MCF 10A (cell line): ENCODE measurements around the gene SRGN. TPM values are rescaled to one million over a fixed set of nuclear protein-coding genes. Genes with fewer than 3 reads are reported as not detected.
A peak's percentile ranks its signal among the peaks of the same experiment; 100 is the strongest.
"Not testable (repeated sequence)": the region's sequence is repeated elsewhere in the genome, so short reads cannot be mapped to it uniquely, and the experiment has no call there.

Experiments
- Bru-seq: library from RNA; stranded (reverse); fragments of 400-500 nt; gene quantifications from one replicate; lab custom pipeline; 2021; lab: Mats Ljungman, UMichigan
- BruChase-seq, 2 experiments: library from RNA; stranded (reverse); fragments of 400-500 nt; gene quantifications; one replicate each; lab custom pipeline; 2021; lab: Mats Ljungman, UMichigan
- BruUV-seq: library from RNA; stranded (reverse); fragments of 400-500 nt; replicated peaks from 2 replicates; lab custom pipeline; 2021; lab: Mats Ljungman, UMichigan
- CTCF ChIA-PET: fragments of 300-600 bp; sonication (Branson Sonifier 250); formaldehyde crosslinking; extraction: SDS; loops from one replicate; lab custom pipeline; 2021; ENCODE audit warnings: antibody characterized with exemption, inconsistent platforms; lab: Yijun Ruan, JAX
- POLR2A ChIA-PET: fragments of 300-600, 350-650 bp; sonication (Branson Sonifier 250); formaldehyde crosslinking; extraction: SDS; loops from one replicate; lab custom pipeline; 2020; ENCODE audit warnings: antibody characterized with exemption, inconsistent platforms; lab: Yijun Ruan, JAX
- DNase-seq: peaks from one replicate; pipeline ENCODE4 v3.0.0-alpha.2; 2018; ENCODE audit not compliant: unreplicated experiment
- H3K27ac Mint-ChIP-seq: one replicate; pipeline ENCODE4 v1.8.0; 2022; ENCODE audit warnings: mild to moderate bottlenecking, low read depth, mixed read lengths; ENCODE audit not compliant: unreplicated experiment
- H3K27me3 Mint-ChIP-seq: one replicate; pipeline ENCODE4 v1.8.0; 2022; ENCODE audit warnings: mixed read lengths; ENCODE audit not compliant: insufficient read depth, unreplicated experiment
- H3K36me3 Mint-ChIP-seq: one replicate; pipeline ENCODE4 v1.8.0; 2022; ENCODE audit warnings: mild to moderate bottlenecking, moderate library complexity, mixed read lengths; ENCODE audit not compliant: insufficient read depth, unreplicated experiment
- H3K4me1 Mint-ChIP-seq: one replicate; pipeline ENCODE4 v1.8.0; 2022; ENCODE audit warnings: mixed read lengths; ENCODE audit not compliant: insufficient read depth, unreplicated experiment
- H3K4me3 Mint-ChIP-seq: one replicate; pipeline ENCODE4 v1.8.0; 2022; ENCODE audit warnings: mild to moderate bottlenecking, moderate library complexity, mixed read lengths; ENCODE audit not compliant: unreplicated experiment
- H3K9me3 Mint-ChIP-seq: one replicate; pipeline ENCODE4 v1.8.0; 2022; ENCODE audit warnings: mixed read lengths; ENCODE audit not compliant: unreplicated experiment
- CTCF ChIP-seq: fragments of 200-600 bp; IDR thresholded peaks from one replicate; pipeline ENCODE4 v1.8.0; 2022; ENCODE audit warnings: antibody characterized with exemption, mild to moderate bottlenecking; ENCODE audit not compliant: unreplicated experiment
- intact Hi-C: fragments of 100-400 bp; cut with micrococcal nuclease; formaldehyde crosslinking; loops from 2 replicates; pipeline ENCODE4 v1.14.1; 2022
- long read RNA-seq: library from polyadenylated mRNA; stranded (forward); transcript quantifications from one replicate; pipeline ENCODE4 v2.0.0, GENCODE V29; 2022
- total RNA-seq: library from RNA; stranded (reverse); gene quantifications from 2 replicates; pipeline ENCODE4 v1.2.3, GENCODE V29; 2022

SRGN gene, protein sequence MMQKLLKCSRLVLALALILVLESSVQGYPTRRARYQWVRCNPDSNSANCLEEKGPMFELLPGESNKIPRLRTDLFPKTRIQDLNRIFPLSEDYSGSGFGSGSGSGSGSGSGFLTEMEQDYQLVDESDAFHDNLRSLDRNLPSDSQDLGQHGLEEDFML
- total RNA-seq (2.3 and 2.7 TPM in 2 replicates), Bru-seq, nascent RNA (percentile 22 among the genes with signal in this experiment), BruChase-seq, experiment 1, labeled RNA remaining after a 6-hour chase (percentile 33 among the genes with signal in this experiment), BruChase-seq, experiment 2, labeled RNA remaining after a 2-hour chase (percentile 24 among the genes with signal in this experiment)
- long read RNA-seq, transcript SRGN-201 (3 exons, 1,208 nt) = major isoform, 8 of 8 reads
- long read RNA-seq, partial matches to known transcripts = 0 of 8 reads
- long read RNA-seq, other reads (novel, unspliced or antisense) = 0 of 8 reads

DNA sequence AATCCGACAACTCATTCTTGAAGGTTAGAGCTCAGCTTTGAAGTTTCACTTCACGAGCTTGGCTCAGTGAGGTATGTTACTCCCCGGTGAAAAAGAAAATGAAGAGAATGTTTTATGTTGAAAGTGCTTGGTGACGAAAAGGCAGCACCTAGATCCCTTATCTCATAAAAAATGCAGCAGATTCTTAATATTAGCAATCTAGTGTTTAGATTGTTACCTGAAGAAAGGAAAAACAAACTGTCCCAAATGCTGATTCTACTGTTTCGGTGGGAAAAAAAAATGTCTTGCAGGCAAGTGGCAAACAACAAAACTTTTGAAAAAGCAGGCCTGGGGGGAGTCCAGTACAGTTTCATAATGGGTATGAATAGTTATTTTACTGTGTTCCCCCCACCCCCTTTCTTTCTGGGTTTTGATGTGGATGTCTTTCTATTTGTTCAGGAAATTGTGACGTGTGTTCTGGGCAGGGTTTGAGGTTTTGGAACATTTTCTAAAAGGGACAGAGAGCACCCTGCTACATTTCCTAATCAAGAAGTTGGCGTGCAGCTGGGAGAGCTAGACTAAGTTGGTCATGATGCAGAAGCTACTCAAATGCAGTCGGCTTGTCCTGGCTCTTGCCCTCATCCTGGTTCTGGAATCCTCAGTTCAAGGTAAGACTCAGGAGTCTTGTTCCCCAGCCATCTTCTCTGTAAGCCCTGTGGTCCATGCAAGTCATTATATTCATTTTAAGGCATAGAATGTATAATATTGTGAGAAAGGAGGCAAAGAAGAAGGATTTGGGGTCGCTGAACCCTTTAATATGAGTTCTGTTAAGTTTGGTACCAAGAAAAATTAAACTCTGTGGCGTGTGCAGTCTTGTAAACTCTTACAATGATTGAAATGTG lies at the start of gene SRGN:
SRGN (plus strand) TSS at position 514 of the 881 bp plus-strand sequence; CDS start at position 569, 55 bp downstream.
- ChIA-PET CTCF (no interaction called here), POLR2A (interaction anchor here (0.6 kb wide), 1 partner anchor 83 kb away, joined by 3 read pairs; no protein-coding TSS in a partner anchor)
- Mint-ChIP-seq H3K4me1 (peaks cover 13% of the 10 kb centered on the region), H3K9me3 (no peaks in the 10 kb centered on the region), H3K27me3 (no peaks in the 10 kb centered on the region), H3K36me3 (peaks cover 7% of the 10 kb centered on the region), H3K4me3 (peak within 1 kb of the TSS; percentile 66), H3K27ac (peak within 1 kb of the TSS; percentile 79)
- intact Hi-C loops = no loop called here
- DNase-seq = peak; percentile 88
- TF ChIP-seq CTCF = no peak
- no TSS peak for BruUV-seq

- DNase-seq, H3K4me1 Mint-ChIP-seq, H3K27ac Mint-ChIP-seq, intact Hi-C loops, H3K27me3 Mint-ChIP-seq, BruUV-seq, H3K4me3 Mint-ChIP-seq, POLR2A ChIA-PET, H3K36me3 Mint-ChIP-seq, H3K9me3 Mint-ChIP-seq: not testable (repeated sequence)
- CTCF ChIA-PET = interaction anchor here (0.6 to 1.3 kb wide), 6 partner anchors 11 to 197 kb away, joined by 3 to 4 read pairs (median 4); no protein-coding TSS in a partner anchor
Measured at GRCh38 chr10:69040904-69041303, 47.0 kb upstream of the SRGN start.

- no peaks in the 10 kb centered on the region for H3K27me3 Mint-ChIP-seq
- H3K27ac Mint-ChIP-seq = no peak overlapping the region
- no peak for TF ChIP-seq CTCF
- no peaks in the 10 kb centered on the region for H3K9me3 Mint-ChIP-seq
- ChIA-PET POLR2A (interaction anchor here (0.6 kb wide), 1 partner anchor 37 kb away, joined by 3 read pairs; no protein-coding TSS in a partner anchor), CTCF (interaction anchor here (0.6 to 1.3 kb wide), 3 partner anchors 32 to 646 kb away, joined by 3 to 5 read pairs (median 3); no protein-coding TSS in a partner anchor)
- H3K4me1 Mint-ChIP-seq = peaks cover 10% of the 10 kb centered on the region
- BruUV-seq = no TSS peak
- no peaks in the 10 kb centered on the region for H3K36me3 Mint-ChIP-seq
- DNase-seq = no peak
- intact Hi-C loops = no loop called here
- no peak overlapping the region for H3K4me3 Mint-ChIP-seq
Measured at GRCh38 chr10:69042417-69042816, 45.5 kb upstream of the SRGN start.

- no peak for DNase-seq
Measured at GRCh38 chr10:69042838-69043237, 45.1 kb upstream of the SRGN start.

More at GRCh38 chr10:69042838-69043237, 45.1 kb upstream of the SRGN start:
- Mint-ChIP-seq H3K4me3 (no peak overlapping the region), H3K9me3 (no peaks in the 10 kb centered on the region), H3K27ac (no peak overlapping the region), H3K36me3 (no peaks in the 10 kb centered on the region), H3K4me1 (peaks cover 10% of the 10 kb centered on the region), H3K27me3 (no peaks in the 10 kb centered on the region)
- BruUV-seq = no TSS peak
- POLR2A ChIA-PET = interaction anchor here (0.6 kb wide), 1 partner anchor 37 kb away, joined by 3 read pairs; no protein-coding TSS in a partner anchor
- no peak for TF ChIP-seq CTCF
- intact Hi-C loops = no loop called here
- CTCF ChIA-PET = interaction anchor here (0.6 kb wide), 1 partner anchor 81 kb away, joined by 5 read pairs; no protein-coding TSS in a partner anchor
